ELF-1 (cell line): Measurements from ENCODE around the gene TTC7B.
"Not testable (repeated sequence)": the region's sequence is repeated elsewhere in the genome, so short reads cannot be mapped to it uniquely, and the experiment has no call there.

Experiments used
- DNase-seq: peaks from one replicate; pipeline ENCODE4 v3.0.0-alpha.2; 2016; ENCODE audit warnings: low read depth, low spot score

Gene TTC7B, protein sequence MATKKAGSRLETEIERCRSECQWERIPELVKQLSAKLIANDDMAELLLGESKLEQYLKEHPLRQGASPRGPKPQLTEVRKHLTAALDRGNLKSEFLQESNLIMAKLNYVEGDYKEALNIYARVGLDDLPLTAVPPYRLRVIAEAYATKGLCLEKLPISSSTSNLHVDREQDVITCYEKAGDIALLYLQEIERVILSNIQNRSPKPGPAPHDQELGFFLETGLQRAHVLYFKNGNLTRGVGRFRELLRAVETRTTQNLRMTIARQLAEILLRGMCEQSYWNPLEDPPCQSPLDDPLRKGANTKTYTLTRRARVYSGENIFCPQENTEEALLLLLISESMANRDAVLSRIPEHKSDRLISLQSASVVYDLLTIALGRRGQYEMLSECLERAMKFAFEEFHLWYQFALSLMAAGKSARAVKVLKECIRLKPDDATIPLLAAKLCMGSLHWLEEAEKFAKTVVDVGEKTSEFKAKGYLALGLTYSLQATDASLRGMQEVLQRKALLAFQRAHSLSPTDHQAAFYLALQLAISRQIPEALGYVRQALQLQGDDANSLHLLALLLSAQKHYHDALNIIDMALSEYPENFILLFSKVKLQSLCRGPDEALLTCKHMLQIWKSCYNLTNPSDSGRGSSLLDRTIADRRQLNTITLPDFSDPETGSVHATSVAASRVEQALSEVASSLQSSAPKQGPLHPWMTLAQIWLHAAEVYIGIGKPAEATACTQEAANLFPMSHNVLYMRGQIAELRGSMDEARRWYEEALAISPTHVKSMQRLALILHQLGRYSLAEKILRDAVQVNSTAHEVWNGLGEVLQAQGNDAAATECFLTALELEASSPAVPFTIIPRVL

DNA sequence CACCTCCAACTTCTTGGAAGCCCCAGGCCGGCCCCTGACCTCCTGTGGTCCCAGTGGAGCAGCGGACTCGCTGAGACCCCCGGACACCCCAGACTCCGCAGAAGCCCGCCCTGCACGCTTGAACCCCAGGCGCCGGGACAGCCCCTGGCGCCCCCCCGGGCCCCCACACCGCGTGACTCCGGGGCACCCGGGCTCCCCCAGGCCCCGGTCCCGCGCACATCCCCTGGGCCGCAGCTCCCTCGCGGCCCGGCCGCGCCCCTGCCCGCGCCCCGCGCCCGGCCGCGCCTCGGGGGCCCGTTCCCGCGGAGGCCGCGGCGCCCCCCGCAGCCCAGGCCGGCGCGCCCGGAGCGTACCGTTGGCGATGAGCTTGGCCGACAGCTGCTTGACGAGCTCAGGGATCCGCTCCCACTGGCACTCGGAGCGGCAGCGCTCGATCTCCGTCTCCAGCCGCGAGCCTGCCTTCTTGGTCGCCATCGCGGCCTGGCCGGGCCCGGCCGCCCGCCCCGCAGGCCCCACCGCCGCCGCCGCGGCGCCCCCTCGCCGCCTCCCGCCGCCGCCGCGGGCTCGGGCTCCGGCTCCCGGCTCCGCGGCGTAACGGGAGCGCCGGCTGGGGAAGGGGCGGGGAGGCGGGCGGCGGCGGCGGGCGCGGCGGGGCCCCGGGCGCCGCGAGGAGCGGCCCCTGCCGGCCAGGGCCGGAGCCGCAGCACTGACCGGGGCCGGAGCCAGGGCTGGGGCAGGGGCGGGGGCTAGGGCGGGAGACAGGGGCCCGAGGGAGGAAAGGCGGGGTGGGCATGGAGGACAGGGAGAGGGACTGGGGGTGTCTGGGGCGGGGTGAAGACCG lies at the start of gene TTC7B:
TTC7B (minus strand) TSS at position 609 of the 841 bp plus-strand sequence; CDS start at position 474, 135 bp downstream.
- no peak for DNase-seq

- no peak for DNase-seq
Measured at GRCh38 chr14:90864741-90865140, 48.5 kb upstream of the TTC7B start.

GRCh38 chr14:90858511-90858910 lies 42.3 kb upstream of the TTC7B start:
- no peak for DNase-seq

- DNase-seq = no peak
Measured at GRCh38 chr14:90857866-90858265, 41.6 kb upstream of the TTC7B start.

DNA sequence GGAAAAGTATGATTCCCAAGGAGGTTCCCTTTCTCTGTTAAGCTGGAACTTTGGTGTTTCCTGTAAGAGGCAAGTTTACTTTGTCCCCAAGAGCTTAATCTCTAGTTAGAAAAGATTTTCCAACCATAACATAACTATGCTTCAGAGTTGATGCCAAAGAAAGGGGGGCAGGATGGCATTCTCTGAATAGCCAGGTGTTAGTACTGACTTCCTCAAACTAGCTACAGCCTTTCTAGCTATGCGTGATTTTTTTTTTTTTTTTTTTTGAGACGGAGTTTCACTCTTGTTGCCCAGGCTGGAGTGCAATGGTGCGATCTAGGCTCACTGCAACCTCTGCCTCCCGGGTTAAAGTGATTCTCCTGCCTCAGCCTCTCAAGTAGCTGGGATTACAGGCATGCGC lies 39.9 kb upstream of the TTC7B start:
- DNase-seq = not testable (repeated sequence)

DNA sequence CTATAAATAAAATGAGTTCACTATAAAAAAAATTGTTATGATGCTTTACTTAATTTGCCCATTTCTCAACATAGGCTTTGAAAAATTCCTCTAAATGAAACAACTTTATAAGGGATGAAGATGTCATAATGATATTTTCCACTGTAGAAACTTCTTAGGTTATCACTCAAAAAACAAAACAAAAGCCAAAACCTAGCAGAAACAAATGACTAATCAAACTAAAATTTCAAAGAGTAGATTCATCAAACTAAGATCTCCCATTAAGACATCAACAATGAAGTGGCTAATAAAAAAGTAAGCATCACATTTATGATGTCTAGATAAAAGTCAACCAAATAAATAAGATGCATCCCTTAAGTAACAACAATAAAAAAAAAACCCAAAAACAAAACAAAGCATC lies 36.9 kb upstream of the TTC7B start:
- DNase-seq = no peak

DNA sequence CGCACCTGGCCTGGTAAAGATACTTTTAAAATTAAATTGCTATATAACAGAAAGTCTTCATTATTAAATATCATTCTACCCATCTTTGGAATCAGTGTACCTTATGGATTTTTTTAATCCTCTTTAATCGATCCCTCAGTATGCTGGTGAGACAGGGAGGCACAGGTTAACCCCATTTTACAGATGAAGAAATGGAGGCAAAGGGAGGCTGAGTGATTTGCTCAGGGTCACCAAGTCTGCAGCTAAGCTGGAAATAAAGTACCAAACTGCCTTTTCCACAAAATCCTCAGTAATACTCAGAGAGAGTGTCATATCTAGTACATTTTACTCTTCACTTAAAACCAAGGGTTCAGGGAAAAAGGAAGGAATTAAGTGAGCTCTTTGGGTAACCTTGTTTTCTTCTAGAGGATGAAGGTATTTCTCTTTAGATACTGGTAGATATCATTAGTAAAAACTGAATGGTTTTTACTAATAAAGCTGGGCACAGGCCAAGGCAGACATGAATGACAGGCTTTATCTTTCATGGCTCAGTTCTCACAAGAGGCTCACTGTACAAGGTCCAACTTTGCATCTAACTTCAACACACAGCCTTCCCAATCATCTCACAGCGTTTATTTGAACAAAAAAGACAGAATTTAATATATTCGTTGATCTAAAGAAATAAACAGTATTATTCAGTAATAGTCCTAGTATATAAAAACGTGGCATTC lies 35.3 kb upstream of the TTC7B start:
- DNase-seq = no peak

- DNase-seq = peak; percentile 72
Measured at GRCh38 chr14:90850487-90850886, 34.3 kb upstream of the TTC7B start.

- no peak for DNase-seq
Measured at GRCh38 chr14:90849787-90850444, 33.7 kb upstream of the TTC7B start.

GRCh38 chr14:90848944-90849731 lies 32.9 kb upstream of the TTC7B start:
- DNase-seq = peak; percentile 22

GRCh38 chr14:90846511-90846910 lies 30.3 kb upstream of the TTC7B start:
- DNase-seq = no peak

DNA sequence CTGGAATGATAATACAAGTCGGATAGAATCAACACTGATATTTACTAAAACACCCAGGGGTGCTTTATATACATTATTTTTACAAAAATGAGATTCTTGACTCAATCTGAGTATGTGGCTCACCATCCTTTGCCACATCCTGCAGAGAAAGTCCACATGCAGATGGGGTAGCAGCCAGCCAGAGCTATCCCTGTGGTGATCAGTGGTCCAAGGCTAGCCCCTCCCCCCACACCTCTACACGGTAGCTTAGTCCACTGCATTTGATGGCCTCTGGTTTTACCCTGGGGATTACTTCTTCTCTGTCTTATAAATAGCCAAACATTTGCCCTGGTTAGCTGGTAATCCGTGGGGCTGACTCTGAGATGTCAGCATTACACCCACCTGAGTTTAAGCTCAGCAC lies 28.1 kb upstream of the TTC7B start:
- DNase-seq = no peak

DNA sequence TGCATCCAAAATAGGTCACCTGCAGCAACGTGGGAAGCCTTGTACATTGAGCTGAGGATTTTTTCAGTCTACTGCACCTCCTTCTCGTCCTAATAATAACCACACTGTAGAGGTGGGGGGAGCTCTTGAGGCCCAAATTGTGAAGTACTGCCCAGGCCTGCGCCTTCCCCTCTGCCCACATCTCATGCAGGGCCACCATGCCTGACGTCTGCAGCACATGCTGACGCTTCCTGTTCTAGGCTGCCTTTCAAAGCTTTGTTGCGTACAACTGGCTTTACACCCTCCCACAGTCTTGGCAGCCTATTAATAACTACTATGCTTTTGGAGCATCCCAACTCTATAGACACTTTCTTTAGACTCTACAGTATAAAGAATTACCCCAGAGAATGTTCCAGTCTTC lies 26.5 kb upstream of the TTC7B start:
- DNase-seq = no peak

DNA sequence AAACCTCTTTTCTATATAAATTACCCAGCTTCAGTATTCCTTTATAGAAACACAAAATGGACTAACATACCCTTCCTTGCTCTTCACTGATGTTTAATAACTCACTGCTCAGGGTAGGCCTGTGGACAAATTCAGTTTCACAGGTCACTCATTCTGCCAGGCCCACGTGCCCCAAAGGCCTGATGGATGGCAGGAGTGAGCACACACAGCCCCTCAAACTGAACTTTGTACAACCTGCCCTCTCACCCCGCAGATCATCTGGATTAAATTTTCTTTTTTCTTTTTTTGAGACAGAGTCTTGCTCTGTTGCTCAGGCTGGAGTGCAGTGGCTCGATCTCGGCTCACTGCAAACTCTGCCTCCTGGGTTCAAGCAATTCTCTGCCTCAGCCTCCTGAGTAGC lies 24.4 kb upstream of the TTC7B start:
- DNase-seq = not testable (repeated sequence)

DNA sequence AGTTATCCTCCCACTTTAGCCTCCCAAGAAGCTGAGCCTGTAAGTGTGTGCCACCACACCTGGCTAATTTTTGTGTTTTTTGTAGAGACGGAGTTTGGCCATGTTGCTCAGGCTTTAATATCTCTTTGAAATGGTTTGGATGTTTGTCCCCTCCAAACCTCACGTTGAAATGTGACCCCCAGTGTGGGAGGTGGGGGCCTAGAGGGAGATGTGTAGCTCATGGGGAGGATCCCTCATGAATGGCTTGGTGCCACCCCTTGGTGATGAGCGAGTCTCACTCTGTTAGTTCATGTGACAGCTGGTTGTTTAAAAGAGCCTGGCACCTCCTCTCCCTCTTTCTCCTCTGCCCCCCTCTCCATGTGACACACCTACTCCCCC lies 23.6 kb upstream of the TTC7B start:
- no peak for DNase-seq

GRCh38 chr14:90839024-90839888 lies 23.0 kb upstream of the TTC7B start:
- DNase-seq = no peak

DNA sequence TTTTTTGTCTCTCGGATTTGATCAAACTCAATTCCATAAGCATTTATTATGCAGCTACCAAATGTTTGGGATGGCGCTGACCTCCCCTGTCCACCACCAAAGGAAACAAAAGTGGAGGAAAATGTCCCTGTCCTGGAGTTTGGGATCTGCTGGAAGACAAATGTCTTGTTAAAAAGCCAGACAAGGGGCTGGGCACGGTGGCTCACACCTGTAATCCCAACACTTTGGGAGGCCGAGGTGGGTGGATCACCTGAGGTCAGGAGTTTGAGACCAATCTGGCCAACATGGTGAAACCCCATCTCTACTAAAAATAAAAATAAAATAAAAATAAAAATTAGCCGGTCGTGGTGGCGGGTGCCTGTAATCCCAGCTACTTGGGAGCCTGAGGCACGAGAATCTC lies 22.3 kb upstream of the TTC7B start:
- DNase-seq = not testable (repeated sequence)

DNA sequence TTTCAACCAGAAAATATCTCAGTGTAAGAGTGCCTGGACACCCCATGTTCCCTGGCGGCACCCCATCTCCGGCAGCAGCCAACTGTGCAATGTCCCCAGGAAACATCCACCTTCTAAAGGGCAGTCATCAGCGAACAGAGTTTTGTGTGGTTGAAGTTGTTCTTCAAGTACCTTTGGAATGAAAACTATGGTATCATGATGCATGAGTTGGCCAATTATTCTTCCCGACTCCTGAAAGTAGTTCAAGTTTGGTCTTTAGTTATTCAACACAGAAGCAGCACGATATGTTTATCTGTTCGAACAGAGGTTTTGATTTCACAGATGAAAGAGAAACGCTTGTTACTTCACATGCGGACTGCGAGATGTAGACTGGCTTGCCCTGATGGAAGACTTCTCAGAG lies 21.1 kb upstream of the TTC7B start:
- DNase-seq = no peak

DNA sequence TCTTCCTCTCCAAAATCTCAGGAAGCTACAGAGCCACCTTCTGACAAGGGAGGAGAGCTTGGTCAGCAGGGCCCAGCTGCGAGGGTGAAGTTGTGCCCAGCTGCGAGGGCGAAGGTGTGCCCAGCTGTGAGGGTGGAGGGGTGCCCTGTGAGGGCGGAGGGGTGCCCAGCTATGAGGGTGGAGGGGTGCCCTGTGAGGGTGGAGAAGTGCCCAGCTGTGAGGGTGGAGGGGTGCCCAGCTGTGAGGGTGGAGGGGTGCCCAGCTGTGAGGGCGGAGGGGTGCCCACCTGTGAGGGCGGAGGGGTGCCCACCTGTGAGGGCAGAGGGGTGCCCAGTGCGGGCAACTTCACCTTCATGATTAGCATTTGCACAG lies 20.4 kb upstream of the TTC7B start:
- no peak for DNase-seq
